Pancreas (tissue), 10 donors: ENCODE data around the gene ETHE1. TPM values are rescaled to one million over a fixed set of nuclear protein-coding genes. Genes with fewer than 3 reads are reported as not detected.
"Not testable (repeated sequence)": the region's sequence is repeated elsewhere in the genome, so short reads cannot be mapped to it uniquely, and the experiment has no call there.

Experiments
- ATAC-seq, 4 donors: fragments of 200-7000 bp; cut with Tn5 transposase; one replicate each; pipeline versions ENCODE4 v1.8.0 to v1.9.1; 2020; ENCODE audit warnings: mild to moderate bottlenecking in 4 of 4, moderate library complexity in 4 of 4
- DNase-seq, 6 donors: peaks; one replicate each; pipeline ENCODE4 v3.0.0-alpha.2; 2020
- FAIRE-seq: peaks from 2 replicates; lab custom pipeline; 2012; peaks lifted over from hg19 to GRCh38; lab: Jason Lieb, UNC
- H3K27ac ChIP-seq, 4 donors: fragments of 200-600 bp; sonication (generic); 1 replicate in 3 of 4; 2 replicates in 1 of 4; pipeline versions ENCODE4 v1.5.0 to v1.8.0; 2020
- H3K27me3 ChIP-seq, 4 donors: fragments of 200-600 bp; one replicate each; pipeline ENCODE4 v1.8.0; 2021
- H3K36me3 ChIP-seq, 3 donors: fragments of 200-600 bp; sonication (generic) in 1 of 3; one replicate each; pipeline versions ENCODE4 v1.5.0 to v1.8.0; 2020 to 2021
- H3K4me1 ChIP-seq, 3 donors: fragments of 200-600 bp; one replicate each; pipeline ENCODE4 v1.8.0; 2021
- H3K4me3 ChIP-seq, 4 donors: fragments of 200-600 bp; sonication (generic) in 2 of 4; one replicate each; pipeline versions ENCODE4 v1.5.0 to v1.8.0; 2020 to 2021
- H3K9me3 ChIP-seq, 4 donors: fragments of 200-600 bp; one replicate each; pipeline ENCODE4 v1.8.0; 2021
- CTCF ChIP-seq, 4 donors: fragments of 200-600 bp; sonication (generic) in 3 of 4; IDR thresholded peaks; one replicate each; pipeline versions ENCODE4 v1.5.0 to v1.8.0; 2021; ENCODE audit warnings: antibody characterized with exemption in 4 of 4
- WGBS, 2 donors: extraction: QIAGEN DNeasy Blood & Tissue Kit; methylation state at CpG; one replicate each; pipeline ENCODE4 v1.1.7; 2013; 5-methylcytosine and 5-hydroxymethylcytosine counted together
- intact Hi-C, 3 donors: fragments of 100-400 bp; cut with DNase I; formaldehyde crosslinking; loops; one replicate each; pipeline versions ENCODE4 v1.11.1 to v1.14.2; 2022
- polyA plus RNA-seq, 2 donors: library from polyadenylated mRNA; stranded (reverse); fragments of 200-250 nt; gene quantifications; one replicate each; pipeline ENCODE4 v1.2.3, GENCODE V29; 2013
- total RNA-seq, 6 donors: library from RNA; stranded (reverse); fragmentation: NEBNext Ultra II Directional in 4 of 6; extraction: Animal tissue kit (Norgen Biotek cat#: 25700) in 4 of 6; gene quantifications; one replicate each; pipeline versions ENCODE4 v1.2.1 to v1.2.4, GENCODE V29; 2021 to 2023
- donor health status: healthy with polysubstance abuse.
- donor health status: DM: no; HTN: no; CAD: no; lungs with moderate emphysema.
- donor health status: DM: no; HTN: no; CAD: no.
- donor health status: control.
- donor health status: control.
- donor health status: Bipolar disorder and iron deficiency.
- donor health status: DM: yes; HTN: yes; CAD: no.
- donor health status: DM: no; HTN: no; CAD: no.
- donor health status: DM: no; HTN: no; CAD: no.
- donor health status: DM: yes; HTN: yes; CAD: no.

Gene ETHE1
- total and polyA plus RNA-seq, 8 donors = 8.7 to 21.3 (median 15.9) TPM

DNA sequence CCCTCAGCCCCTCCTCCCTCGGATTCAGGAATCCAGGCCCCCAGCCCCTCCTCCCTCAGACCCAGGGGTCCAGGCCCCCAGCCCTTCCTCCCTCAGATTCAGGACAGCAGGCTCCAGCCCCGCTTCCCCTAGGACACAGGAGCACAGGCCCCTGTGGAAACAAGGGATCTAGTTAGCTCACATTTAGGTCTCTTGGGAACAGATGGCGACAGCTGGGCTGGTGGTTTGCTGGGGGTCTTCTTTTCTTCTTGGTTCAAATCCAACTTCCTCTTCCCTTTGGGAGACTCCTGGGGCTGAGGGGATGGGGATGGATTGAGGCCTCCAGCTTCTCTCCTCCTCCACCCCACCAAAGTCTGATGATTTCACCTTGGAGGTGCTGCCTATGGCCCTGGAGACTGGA, 25.6 kb upstream of the ETHE1 start:
- Histone ChIP-seq H3K27me3 (no peaks in the 10 kb centered on the region), H3K4me3 (no peak overlapping the region), H3K36me3 (peaks cover 0 to 18% (median 14%) of the 10 kb centered on the region in 3 donors), H3K27ac (no peak overlapping the region), H3K4me1 (no peaks in the 10 kb centered on the region), H3K9me3 (no peaks in the 10 kb centered on the region)
- no peak for FAIRE-seq
- no peak for TF ChIP-seq CTCF (IDR thresholded peaks at IDR 0.05)
- no peak for ATAC-seq
- DNase-seq = no peak
- WGBS, 2 donors = 77 to 97% methylated on average over 3 of the region's 3 CpGs
- intact Hi-C loops = loop anchor here in 2 of 3 donors (5.0 to 10.0 kb wide), 2 partner anchors 92 to 110 kb away; no protein-coding TSS in a partner anchor

- 88 to 90% methylated on average over 3 of the region's 3 CpGs for WGBS, 2 donors
- no peak overlapping the region for H3K4me3 ChIP-seq
- intact Hi-C loops = loop anchor here in 2 of 3 donors (5.0 to 10.0 kb wide), 2 partner anchors 93 to 110 kb away; no protein-coding TSS in a partner anchor
- no peak for ATAC-seq
- no peaks in the 10 kb centered on the region for H3K4me1 ChIP-seq
- no peak for DNase-seq
- no peaks in the 10 kb centered on the region for H3K27me3 ChIP-seq
- no peaks in the 10 kb centered on the region for H3K9me3 ChIP-seq
- H3K27ac ChIP-seq = no peak overlapping the region
- FAIRE-seq = no peak
- no peak for TF ChIP-seq CTCF (IDR thresholded peaks at IDR 0.05)
- H3K36me3 ChIP-seq = peaks cover 0 to 18% (median 14%) of the 10 kb centered on the region in 3 donors
Observed at GRCh38 chr19:43552198-43552450, 25.1 kb upstream of the ETHE1 start.

DNA sequence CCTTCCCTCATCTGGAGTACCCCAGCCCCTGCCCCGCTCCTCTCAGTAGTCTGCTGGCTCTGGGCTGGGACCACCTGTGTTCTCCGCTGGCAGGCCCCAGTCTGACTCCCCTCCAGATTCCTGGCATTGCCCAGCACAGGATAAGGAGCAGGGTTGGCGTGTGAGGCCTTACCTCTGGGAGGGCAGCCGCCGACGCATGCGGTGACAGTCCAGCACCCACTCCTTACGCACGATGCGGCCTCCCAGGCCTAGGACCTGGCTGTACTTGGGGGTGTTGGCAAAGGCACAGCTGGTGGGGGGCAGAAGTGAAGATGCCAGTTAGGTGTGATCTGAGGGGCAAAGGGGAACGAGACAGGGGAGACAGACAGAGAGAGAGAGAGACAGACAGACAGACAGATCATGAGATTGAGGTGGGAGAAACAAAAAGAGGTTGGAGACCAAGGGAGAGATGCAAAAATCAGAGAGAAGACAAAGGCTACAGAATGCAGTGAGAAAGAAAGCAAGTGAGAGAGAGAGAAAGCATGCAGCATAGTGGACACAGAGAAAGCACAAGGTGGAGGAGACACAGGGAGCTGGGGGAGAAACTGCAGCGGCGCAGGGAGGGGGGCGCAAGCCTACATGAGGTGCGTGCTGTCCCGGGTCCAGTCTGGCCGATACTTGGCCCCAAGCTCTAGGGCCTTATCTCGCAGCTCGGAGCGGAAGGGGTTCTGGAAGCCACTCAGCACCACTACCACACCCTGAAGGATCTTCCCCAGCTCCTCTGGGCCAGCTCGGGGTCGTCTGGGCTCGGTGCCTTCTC, 24.6 kb upstream of the ETHE1 start:
- Histone ChIP-seq H3K9me3 (no peaks in the 10 kb centered on the region), H3K27ac (no peak overlapping the region), H3K36me3 (peaks cover 0 to 18% (median 14%) of the 10 kb centered on the region in 3 donors), H3K27me3 (no peaks in the 10 kb centered on the region), H3K4me1 (no peaks in the 10 kb centered on the region), H3K4me3 (no peak overlapping the region)
- 93 to 97% methylated on average over 19 to 23 of the region's 23 CpGs for WGBS, 2 donors
- intact Hi-C loops = loop anchor here in 2 of 3 donors (5.0 to 10.0 kb wide), 2 partner anchors 93 to 111 kb away; no protein-coding TSS in a partner anchor
- ATAC-seq (no peak), DNase-seq (no peak), FAIRE-seq (no peak)
- TF ChIP-seq CTCF (IDR thresholded peaks at IDR 0.05) = no peak

- H3K4me3 ChIP-seq = no peak overlapping the region
- H3K36me3 ChIP-seq = peaks cover 0 to 25% (median 14%) of the 10 kb centered on the region in 3 donors
Observed at GRCh38 chr19:43548706-43549105, 21.7 kb upstream of the ETHE1 start.

GRCh38 chr19:43547926-43548325, 20.9 kb upstream of the ETHE1 start:
- DNase-seq, H3K27me3 ChIP-seq, H3K27ac ChIP-seq, H3K9me3 ChIP-seq, H3K4me1 ChIP-seq, ATAC-seq, H3K4me3 ChIP-seq, intact Hi-C loops, FAIRE-seq: not testable (repeated sequence)
- WGBS, 2 donors = 88 to 98% methylated on average over 13 to 18 of the region's 24 CpGs
- peaks cover 0 to 28% (median 14%) of the 10 kb centered on the region in 3 donors for H3K36me3 ChIP-seq

More at GRCh38 chr19:43548706-43549105, 21.7 kb upstream of the ETHE1 start:
- DNase-seq = no peak
- WGBS, 2 donors = 83 to 94% methylated on average over 2 of the region's 2 CpGs
- intact Hi-C loops = no loop called here
- no peak overlapping the region for H3K27ac ChIP-seq
- no peak for ATAC-seq
- H3K4me1 ChIP-seq = no peaks in the 10 kb centered on the region
- no peak for FAIRE-seq
- H3K27me3 ChIP-seq = no peaks in the 10 kb centered on the region
- no peaks in the 10 kb centered on the region for H3K9me3 ChIP-seq
- no peak for TF ChIP-seq CTCF (IDR thresholded peaks at IDR 0.05)
